Testis (tissue), 2 donors: ENCODE measurements around the gene GREB1.

ENCODE experiments used
- POLR2A ChIP-seq: fragments of 450-650 bp; IDR thresholded peaks from one replicate; pipeline ENCODE4 v1.6.1; 2017; ENCODE audit warnings: antibody characterized with exemption, mild to moderate bottlenecking, moderate library complexity
- TF ChIP-seq, protein P1 (sequence below), 3 experiments: fragments of 450-650 bp in 2 of 3; fragments of 200-600 bp in 1 of 3; sonication (generic) in 1 of 3; IDR thresholded peaks; one replicate each; pipeline ENCODE4 v1.5.1; 2016 to 2019; ENCODE audit warnings: antibody characterized with exemption in 3 of 3, mild to moderate bottlenecking in 2 of 3, moderate library complexity in 1 of 3

DNA sequence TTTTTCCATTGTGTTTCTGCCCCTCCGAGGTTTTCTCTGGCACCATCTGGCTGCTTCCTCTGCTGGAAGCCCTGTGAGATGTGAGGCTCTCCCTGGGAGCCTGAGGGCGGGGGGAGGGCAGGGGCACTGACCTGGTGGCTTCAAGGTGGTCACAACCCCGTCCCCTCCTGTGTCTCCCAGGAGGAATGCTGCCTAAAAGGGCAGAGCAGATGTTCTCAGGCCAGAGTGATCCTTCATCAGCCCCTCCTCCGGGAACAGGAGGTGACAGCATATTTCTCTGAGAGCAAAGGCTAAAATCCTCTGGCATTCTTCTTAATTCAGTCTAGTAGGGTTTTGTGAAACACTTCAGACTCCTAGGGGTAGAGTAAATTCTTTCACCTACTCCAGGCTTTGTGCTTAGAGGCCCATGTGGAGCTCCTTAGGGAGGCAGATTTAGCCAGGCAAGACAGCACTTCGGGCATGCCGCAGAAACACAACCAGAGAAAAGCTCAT is 18.3 kb upstream of the GREB1 start:
- TF ChIP-seq, protein P1, sequence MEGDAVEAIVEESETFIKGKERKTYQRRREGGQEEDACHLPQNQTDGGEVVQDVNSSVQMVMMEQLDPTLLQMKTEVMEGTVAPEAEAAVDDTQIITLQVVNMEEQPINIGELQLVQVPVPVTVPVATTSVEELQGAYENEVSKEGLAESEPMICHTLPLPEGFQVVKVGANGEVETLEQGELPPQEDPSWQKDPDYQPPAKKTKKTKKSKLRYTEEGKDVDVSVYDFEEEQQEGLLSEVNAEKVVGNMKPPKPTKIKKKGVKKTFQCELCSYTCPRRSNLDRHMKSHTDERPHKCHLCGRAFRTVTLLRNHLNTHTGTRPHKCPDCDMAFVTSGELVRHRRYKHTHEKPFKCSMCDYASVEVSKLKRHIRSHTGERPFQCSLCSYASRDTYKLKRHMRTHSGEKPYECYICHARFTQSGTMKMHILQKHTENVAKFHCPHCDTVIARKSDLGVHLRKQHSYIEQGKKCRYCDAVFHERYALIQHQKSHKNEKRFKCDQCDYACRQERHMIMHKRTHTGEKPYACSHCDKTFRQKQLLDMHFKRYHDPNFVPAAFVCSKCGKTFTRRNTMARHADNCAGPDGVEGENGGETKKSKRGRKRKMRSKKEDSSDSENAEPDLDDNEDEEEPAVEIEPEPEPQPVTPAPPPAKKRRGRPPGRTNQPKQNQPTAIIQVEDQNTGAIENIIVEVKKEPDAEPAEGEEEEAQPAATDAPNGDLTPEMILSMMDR (IDR thresholded peaks at IDR 0.05), result no peak
- no peak for TF ChIP-seq POLR2A
